DND-41 (cell line): Measurements from ENCODE around the gene BMPR1A.

Source experiments
- ATAC-seq: fragments of 200-7000 bp; cut with Tn5 transposase; 3 replicates; pipeline ENCODE4 v1.9.1; 2021; ENCODE audit warnings: low read depth; ENCODE audit not compliant: insufficient read depth
- DNase-seq: peaks from one replicate; pipeline ENCODE4 v3.0.0-alpha.2; 2020
- H2AFZ ChIP-seq: 2 replicates; pipeline ENCODE4 v1.6.0; 2012; ENCODE audit warnings: low read depth, low read length
- H3K27ac ChIP-seq: 2 replicates; pipeline ENCODE4 v1.5.1; 2012; ENCODE audit warnings: low read length, inconsistent platforms
- H3K27me3 ChIP-seq: fragments of 200-600 bp; sonication (generic); 2 replicates; pipeline ENCODE4 v1.6.0; 2012; ENCODE audit warnings: low read length, mild to moderate bottlenecking, inconsistent platforms; ENCODE audit not compliant: insufficient read depth, poor library complexity
- H3K36me3 ChIP-seq: 2 replicates; pipeline ENCODE4 v1.5.1; 2012; ENCODE audit warnings: low read length, inconsistent platforms; ENCODE audit not compliant: insufficient read depth
- H3K4me1 ChIP-seq: 2 replicates; pipeline ENCODE4 v1.5.1; 2012; ENCODE audit warnings: mild to moderate bottlenecking, low read length; ENCODE audit not compliant: insufficient read depth
- H3K4me2 ChIP-seq: 2 replicates; pipeline ENCODE4 v1.6.0; 2012; ENCODE audit warnings: mild to moderate bottlenecking, moderate library complexity, low read length, inconsistent platforms; ENCODE audit not compliant: insufficient read depth
- H3K4me3 ChIP-seq, 2 experiments: fragments of 200-600 bp in 1 of 2; shearing (Covaris generic) in 1 of 2; 2 replicates each; pipeline ENCODE4 v1.5.1; 2012 to 2016; ENCODE audit warnings: inconsistent platforms in 2 of 2, low read length in 2 of 2, mild to moderate bottlenecking in 2 of 2, low read depth in 1 of 2, moderate library complexity in 1 of 2
- H3K79me2 ChIP-seq: 2 replicates; pipeline ENCODE4 v1.6.0; 2012; ENCODE audit warnings: low read length, inconsistent platforms; ENCODE audit not compliant: insufficient read depth
- H3K9ac ChIP-seq: 2 replicates; pipeline ENCODE4 v1.6.0; 2012; ENCODE audit warnings: low read depth, mild to moderate bottlenecking, inconsistent platforms, low read length, moderate library complexity
- H3K9me3 ChIP-seq: 2 replicates; pipeline ENCODE4 v1.5.1; 2012; ENCODE audit warnings: low read length, moderate library complexity, mild to moderate bottlenecking, inconsistent platforms; ENCODE audit not compliant: insufficient read depth, severe bottlenecking
- H4K20me1 ChIP-seq: 2 replicates; pipeline ENCODE4 v1.6.0; 2012; ENCODE audit warnings: low read length; ENCODE audit not compliant: insufficient read depth
- CTCF ChIP-seq: IDR thresholded peaks from 2 replicates; pipeline ENCODE4 v1.5.1; 2012; ENCODE audit warnings: borderline replicate concordance, low read length, moderate library complexity, mild to moderate bottlenecking; ENCODE audit not compliant: poor library complexity, severe bottlenecking; ENCODE audit errors: extremely low read depth
- EZH2 ChIP-seq: IDR thresholded peaks from 3 replicates; pipeline ENCODE4 v1.6.1; 2012; ENCODE audit warnings: borderline replicate concordance, low read depth, mild to moderate bottlenecking, moderate library complexity, low read length, inconsistent platforms; ENCODE audit not compliant: severe bottlenecking

The BMPR1A gene

GRCh38 chr10:86899132-86899531 lies 142.7 kb downstream of the BMPR1A start:
- H3K27me3 ChIP-seq = peaks cover 5% of the 10 kb centered on the region
- no peak for ATAC-seq
- H3K4me3 ChIP-seq = no peak overlapping the region
- H2AFZ ChIP-seq = no peak overlapping the region
- H3K9ac ChIP-seq = no peak overlapping the region
- no peak overlapping the region for H3K27ac ChIP-seq
- no peaks in the 10 kb centered on the region for H3K79me2 ChIP-seq
- H3K4me2 ChIP-seq = no peak overlapping the region
- H4K20me1 ChIP-seq = no peaks in the 10 kb centered on the region
- DNase-seq = no peak
- TF ChIP-seq CTCF (no peak), EZH2 (no peak)
- H3K9me3 ChIP-seq = no peaks in the 10 kb centered on the region
- H3K4me1 ChIP-seq = no peaks in the 10 kb centered on the region
- peaks cover 16% of the 10 kb centered on the region for H3K36me3 ChIP-seq

GRCh38 chr10:86899670-86900276 lies 143.4 kb downstream of the BMPR1A start:
- Histone ChIP-seq H3K27ac (no peak overlapping the region), H3K9ac (no peak overlapping the region), H3K4me1 (no peaks in the 10 kb centered on the region), H3K79me2 (no peaks in the 10 kb centered on the region), H3K4me3 (no peak overlapping the region), H3K36me3 (peaks cover 16% of the 10 kb centered on the region), H3K9me3 (no peaks in the 10 kb centered on the region), H4K20me1 (no peaks in the 10 kb centered on the region), H2AFZ (no peak overlapping the region), H3K27me3 (peaks cover 5% of the 10 kb centered on the region), H3K4me2 (no peak overlapping the region)
- TF ChIP-seq CTCF = peak; percentile 42
- TF ChIP-seq EZH2 = no peak
- DNase-seq (peak; percentile 8), ATAC-seq (no peak)

- Histone ChIP-seq H3K9me3 (peaks cover 2% of the 10 kb centered on the region), H3K9ac (no peak overlapping the region), H3K27ac (no peak overlapping the region), H3K27me3 (peaks cover 5% of the 10 kb centered on the region), H3K4me1 (no peaks in the 10 kb centered on the region), H3K4me3 (no peak overlapping the region), H2AFZ (no peak overlapping the region), H3K36me3 (peaks cover 16% of the 10 kb centered on the region), H4K20me1 (no peaks in the 10 kb centered on the region), H3K79me2 (no peaks in the 10 kb centered on the region), H3K4me2 (no peak overlapping the region)
- no peak for ATAC-seq
- DNase-seq = no peak
- no peak for TF ChIP-seq EZH2
- TF ChIP-seq CTCF = no peak
Measured at GRCh38 chr10:86900955-86901354, 144.5 kb downstream of the BMPR1A start.

GRCh38 chr10:86904600-86904999 lies 148.2 kb downstream of the BMPR1A start:
- Histone ChIP-seq H3K27me3 (no peaks in the 10 kb centered on the region), H3K36me3 (peaks cover 16% of the 10 kb centered on the region)

More at GRCh38 chr10:86904600-86904999, 148.2 kb downstream of the BMPR1A start:
- Histone ChIP-seq H2AFZ (no peak overlapping the region), H3K79me2 (no peaks in the 10 kb centered on the region), H3K27ac (no peak overlapping the region), H3K4me1 (no peaks in the 10 kb centered on the region), H3K9me3 (peaks cover 2% of the 10 kb centered on the region), H3K4me2 (no peak overlapping the region), H4K20me1 (no peaks in the 10 kb centered on the region), H3K9ac (no peak overlapping the region), H3K4me3 (no peak overlapping the region)
- ATAC-seq (no peak), DNase-seq (no peak)
- TF ChIP-seq EZH2 (no peak), CTCF (no peak)
